Trophoblast cell (in vitro differentiated cells and primary cell): ENCODE measurements around the gene GRID2IP.

Experiments
- DNase-seq, 2 donors: peaks; one replicate each; pipeline ENCODE4 v3.0.0-alpha.2; 2016
- H2AFZ ChIP-seq: 2 replicates; pipeline ENCODE4 v1.6.1; 2013; ENCODE audit warnings: low read length, moderate library complexity, mild to moderate bottlenecking; ENCODE audit not compliant: insufficient read depth, poor library complexity
- H2AK5ac ChIP-seq: 2 replicates; pipeline ENCODE4 v1.6.1; 2013; ENCODE audit warnings: mild to moderate bottlenecking, low read length
- H2BK120ac ChIP-seq: 2 replicates; pipeline ENCODE4 v1.6.1; 2013; ENCODE audit warnings: low read length, mild to moderate bottlenecking, moderate library complexity; ENCODE audit not compliant: insufficient read depth, poor library complexity
- H2BK12ac ChIP-seq: 2 replicates; pipeline ENCODE4 v1.6.1; 2013; ENCODE audit warnings: mild to moderate bottlenecking, low read length, moderate library complexity
- H2BK5ac ChIP-seq: 2 replicates; pipeline ENCODE4 v1.6.1; 2013; ENCODE audit warnings: low read length, low read depth, moderate library complexity, mild to moderate bottlenecking; ENCODE audit not compliant: poor library complexity
- H3K14ac ChIP-seq: 2 replicates; pipeline ENCODE4 v1.6.1; 2013; ENCODE audit warnings: mild to moderate bottlenecking, low read length
- H3K18ac ChIP-seq: 2 replicates; pipeline ENCODE4 v1.6.1; 2013; ENCODE audit warnings: mild to moderate bottlenecking, low read length
- H3K23ac ChIP-seq: 2 replicates; pipeline ENCODE4 v1.6.1; 2013; ENCODE audit warnings: low read length
- H3K27ac ChIP-seq: 2 replicates; pipeline ENCODE4 v1.5.1; 2013; ENCODE audit warnings: low read depth, mild to moderate bottlenecking, inconsistent platforms, low read length, moderate library complexity
- H3K27me3 ChIP-seq: 2 replicates; pipeline ENCODE4 v1.6.1; 2013; ENCODE audit warnings: inconsistent platforms, mild to moderate bottlenecking, low read length, moderate library complexity; ENCODE audit not compliant: insufficient read depth
- H3K36me3 ChIP-seq, 2 experiments: 1 replicate in 1 of 2; 2 replicates in 1 of 2; pipeline ENCODE4 v1.6.1; 2013; ENCODE audit warnings: low read length in 2 of 2, mild to moderate bottlenecking in 2 of 2, moderate library complexity in 1 of 2; ENCODE audit not compliant: insufficient read depth in 2 of 2, control insufficient read depth in 1 of 2
- H3K4ac ChIP-seq: 2 replicates; pipeline ENCODE4 v1.6.1; 2013; ENCODE audit warnings: low read depth, mild to moderate bottlenecking, low read length, moderate library complexity
- H3K4me1 ChIP-seq, 2 experiments: 1 replicate in 1 of 2; 2 replicates in 1 of 2; pipeline ENCODE4 v1.6.1; 2013; ENCODE audit warnings: low read length in 2 of 2, mild to moderate bottlenecking in 2 of 2, moderate library complexity in 1 of 2; ENCODE audit not compliant: insufficient read depth in 2 of 2, control insufficient read depth in 1 of 2
- H3K4me2 ChIP-seq: 2 replicates; pipeline ENCODE4 v1.6.1; 2013; ENCODE audit warnings: inconsistent platforms, mild to moderate bottlenecking, low read length, moderate library complexity
- H3K4me3 ChIP-seq: 2 replicates; pipeline ENCODE4 v1.5.1; 2013; ENCODE audit warnings: mild to moderate bottlenecking, low read depth, low read length, inconsistent platforms
- H3K79me1 ChIP-seq: one replicate; pipeline ENCODE4 v1.6.1; 2013; ENCODE audit warnings: low read length
- H3K79me2 ChIP-seq: 2 replicates; pipeline ENCODE4 v1.6.1; 2013; ENCODE audit warnings: low read length, mild to moderate bottlenecking; ENCODE audit not compliant: control insufficient read depth, insufficient read depth, poor library complexity
- H3K9ac ChIP-seq: 2 replicates; pipeline ENCODE4 v1.6.1; 2013; ENCODE audit warnings: mild to moderate bottlenecking, low read length
- H3K9me3 ChIP-seq: 2 replicates; pipeline ENCODE4 v1.6.1; 2013; ENCODE audit warnings: low read depth, mild to moderate bottlenecking, control low read depth, inconsistent platforms, low read length; ENCODE audit not compliant: insufficient read depth
- H4K12ac ChIP-seq: 2 replicates; pipeline ENCODE4 v1.6.1; 2013; ENCODE audit warnings: low read depth, mild to moderate bottlenecking, low read length, moderate library complexity
- H4K8ac ChIP-seq: 2 replicates; pipeline ENCODE4 v1.6.1; 2013; ENCODE audit warnings: low read depth, mild to moderate bottlenecking, low read length, moderate library complexity
- H4K91ac ChIP-seq: one replicate; pipeline ENCODE4 v1.6.1; 2013; ENCODE audit warnings: low read depth, mild to moderate bottlenecking, low read length, moderate library complexity
- WGBS: extraction: QIAGEN DNeasy Blood & Tissue Kit; methylation state at CpG from one replicate; pipeline ENCODE4 v1.1.7; 2013; ENCODE audit warnings: missing lambda C conversion rate; ENCODE audit not compliant: insufficient read length, insufficient coverage; ENCODE audit errors: extremely low coverage; 5-methylcytosine and 5-hydroxymethylcytosine counted together

The GRID2IP gene

DNA sequence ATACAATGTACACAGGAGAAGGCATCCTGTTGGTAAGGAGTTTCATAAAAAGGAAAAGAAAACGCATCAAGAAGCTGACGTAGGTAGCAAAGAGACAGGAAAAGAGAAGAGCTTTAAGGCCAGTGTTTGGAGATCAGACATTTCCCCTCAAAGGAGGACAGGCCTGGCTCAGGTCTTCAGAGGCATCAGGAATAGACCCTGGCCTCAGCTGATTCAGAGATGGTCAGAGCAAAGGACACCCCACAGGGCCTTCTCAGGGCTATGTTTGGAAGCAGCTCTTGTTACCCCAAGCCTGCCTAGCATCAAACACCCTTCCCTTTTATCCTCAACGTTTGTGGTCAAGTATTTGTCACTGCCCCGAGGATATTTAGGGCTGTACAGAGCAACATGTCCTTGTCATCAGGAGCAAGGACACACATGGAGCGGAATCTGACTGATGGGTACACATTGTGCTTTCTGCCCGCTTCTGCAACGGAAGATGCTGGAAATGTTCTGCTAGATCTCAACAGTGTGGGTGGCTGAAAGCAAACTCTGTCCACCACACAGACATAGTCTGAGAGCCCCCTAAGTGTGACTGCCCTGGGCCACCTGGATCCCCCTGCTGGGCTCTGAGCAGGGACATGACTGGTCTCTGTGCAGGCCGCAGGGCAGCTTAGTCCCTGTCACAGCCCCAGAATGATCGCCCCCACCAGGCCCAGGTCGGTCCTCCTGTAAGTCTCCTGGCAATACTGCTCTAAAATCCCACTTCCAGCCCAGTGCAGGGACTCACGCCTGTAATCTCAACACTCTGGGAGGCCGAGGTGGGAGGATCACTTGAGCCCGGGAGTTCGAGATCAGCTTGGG is 25.0 kb upstream of the GRID2IP start:
- Histone ChIP-seq H4K8ac (peak overlapping the region; percentile 70), H2AFZ (no peak overlapping the region), H3K4me1 (no peaks in the 10 kb centered on the region), H3K4ac (no peak overlapping the region), H3K79me1 (peaks cover 6% of the 10 kb centered on the region), H3K27ac (no peak overlapping the region), H2BK12ac (no peak overlapping the region), H3K9ac (no peak overlapping the region), H3K4me2 (no peak overlapping the region), H2BK120ac (no peak overlapping the region), H3K18ac (no peak overlapping the region), H3K36me3 (peaks cover 9% of the 10 kb centered on the region in 2 experiments), H4K12ac (no peak overlapping the region), H2AK5ac (no peak overlapping the region), H3K79me2 (peaks cover 2% of the 10 kb centered on the region), H2BK5ac (no peak overlapping the region), H4K91ac (no peak overlapping the region), H3K9me3 (no peaks in the 10 kb centered on the region), H3K14ac (no peak overlapping the region), H3K23ac (no peak overlapping the region), H3K4me3 (no peak overlapping the region), H3K27me3 (no peaks in the 10 kb centered on the region)
- WGBS: no CpG with 5 or more reads among the region's 14 CpGs
- DNase-seq: no peak

- no peak overlapping the region for H3K9ac ChIP-seq
- H3K4me3 ChIP-seq: no peak overlapping the region
- H4K8ac ChIP-seq: no peak overlapping the region
- no peak overlapping the region for H4K91ac ChIP-seq
- no peak overlapping the region for H2BK120ac ChIP-seq
- no peak overlapping the region for H2AFZ ChIP-seq
- no CpG with 5 or more reads among the region's 9 CpGs for WGBS
- no peak for DNase-seq
- no peak overlapping the region for H3K4me2 ChIP-seq
- H3K27ac ChIP-seq: no peak overlapping the region
- H3K27me3 ChIP-seq: no peaks in the 10 kb centered on the region
- no peak overlapping the region for H3K14ac ChIP-seq
- peaks cover under 1 to 1% of the 10 kb centered on the region in 2 experiments for H3K36me3 ChIP-seq
- H2BK12ac ChIP-seq: no peak overlapping the region
- H2BK5ac ChIP-seq: no peak overlapping the region
- H3K9me3 ChIP-seq: no peaks in the 10 kb centered on the region
- H3K18ac ChIP-seq: no peak overlapping the region
- peaks cover 6% of the 10 kb centered on the region for H3K79me1 ChIP-seq
- no peaks in the 10 kb centered on the region for H3K4me1 ChIP-seq
- H4K12ac ChIP-seq: no peak overlapping the region
- H2AK5ac ChIP-seq: no peak overlapping the region
- H3K79me2 ChIP-seq: peaks cover 2% of the 10 kb centered on the region
- H3K23ac ChIP-seq: no peak overlapping the region
- no peak overlapping the region for H3K4ac ChIP-seq
Measured at GRCh38 chr7:6575281-6576023, 24.2 kb upstream of the GRID2IP start.

GRCh38 chr7:6571160-6571779 is 20.0 kb upstream of the GRID2IP start:
- no peak overlapping the region for H3K9ac ChIP-seq
- H4K91ac ChIP-seq: no peak overlapping the region
- no peaks in the 10 kb centered on the region for H3K79me2 ChIP-seq
- H2AK5ac ChIP-seq: no peak overlapping the region
- no peak for DNase-seq
- no peak overlapping the region for H3K4me3 ChIP-seq
- H3K4me2 ChIP-seq: no peak overlapping the region
- no peak overlapping the region for H3K4ac ChIP-seq
- no peak overlapping the region for H4K12ac ChIP-seq
- peak overlapping the region; percentile 55 for H3K23ac ChIP-seq
- no peak overlapping the region for H3K27ac ChIP-seq
- H3K79me1 ChIP-seq: no peaks in the 10 kb centered on the region
- no CpG with 5 or more reads among the region's 7 CpGs for WGBS
- no peak overlapping the region for H2AFZ ChIP-seq
- no peaks in the 10 kb centered on the region for H3K27me3 ChIP-seq
- H3K14ac ChIP-seq: no peak overlapping the region
- no peaks in the 10 kb centered on the region for H3K9me3 ChIP-seq
- H2BK5ac ChIP-seq: no peak overlapping the region
- H4K8ac ChIP-seq: no peak overlapping the region
- no peaks in the 10 kb centered on the region for H3K4me1 ChIP-seq
- no peak overlapping the region for H2BK12ac ChIP-seq
- H3K36me3 ChIP-seq: no peaks in the 10 kb centered on the region
- H3K18ac ChIP-seq: no peak overlapping the region
- no peak overlapping the region for H2BK120ac ChIP-seq

- H4K91ac ChIP-seq: no peak overlapping the region
Measured at GRCh38 chr7:6567886-6568285, 16.6 kb upstream of the GRID2IP start.

More at GRCh38 chr7:6567886-6568285, 16.6 kb upstream of the GRID2IP start:
- no CpG with 5 or more reads among the region's 3 CpGs for WGBS
- Histone ChIP-seq H3K4me2 (no peak overlapping the region), H4K12ac (no peak overlapping the region), H4K8ac (no peak overlapping the region), H3K23ac (no peak overlapping the region), H2BK120ac (no peak overlapping the region), H3K79me2 (no peaks in the 10 kb centered on the region), H2BK12ac (no peak overlapping the region), H3K4ac (no peak overlapping the region), H3K4me1 (no peaks in the 10 kb centered on the region), H3K9me3 (no peaks in the 10 kb centered on the region), H3K27ac (no peak overlapping the region), H3K4me3 (no peak overlapping the region), H3K27me3 (no peaks in the 10 kb centered on the region), H3K18ac (no peak overlapping the region), H3K36me3 (no peaks in the 10 kb centered on the region), H2AFZ (no peak overlapping the region), H2AK5ac (no peak overlapping the region), H3K14ac (no peak overlapping the region), H3K9ac (no peak overlapping the region), H2BK5ac (no peak overlapping the region), H3K79me1 (no peaks in the 10 kb centered on the region)
- no peak for DNase-seq
